Lower leg skin (tissue), 3 donors: ENCODE measurements around the gene ST3GAL6.

Source experiments
- POLR2A ChIP-seq, 2 donors: fragments of 450-650 bp; IDR thresholded peaks; one replicate each; pipeline ENCODE4 v1.6.1; 2016 to 2017; ENCODE audit warnings: antibody characterized with exemption in 2 of 2, mild to moderate bottlenecking in 1 of 2, moderate library complexity in 1 of 2
- TF ChIP-seq, protein P1 (sequence below), 3 donors: fragments of 450-650 bp; IDR thresholded peaks; one replicate each; pipeline ENCODE4 v1.5.1; 2016; ENCODE audit warnings: antibody characterized with exemption in 3 of 3, mild to moderate bottlenecking in 3 of 3, moderate library complexity in 2 of 3

DNA sequence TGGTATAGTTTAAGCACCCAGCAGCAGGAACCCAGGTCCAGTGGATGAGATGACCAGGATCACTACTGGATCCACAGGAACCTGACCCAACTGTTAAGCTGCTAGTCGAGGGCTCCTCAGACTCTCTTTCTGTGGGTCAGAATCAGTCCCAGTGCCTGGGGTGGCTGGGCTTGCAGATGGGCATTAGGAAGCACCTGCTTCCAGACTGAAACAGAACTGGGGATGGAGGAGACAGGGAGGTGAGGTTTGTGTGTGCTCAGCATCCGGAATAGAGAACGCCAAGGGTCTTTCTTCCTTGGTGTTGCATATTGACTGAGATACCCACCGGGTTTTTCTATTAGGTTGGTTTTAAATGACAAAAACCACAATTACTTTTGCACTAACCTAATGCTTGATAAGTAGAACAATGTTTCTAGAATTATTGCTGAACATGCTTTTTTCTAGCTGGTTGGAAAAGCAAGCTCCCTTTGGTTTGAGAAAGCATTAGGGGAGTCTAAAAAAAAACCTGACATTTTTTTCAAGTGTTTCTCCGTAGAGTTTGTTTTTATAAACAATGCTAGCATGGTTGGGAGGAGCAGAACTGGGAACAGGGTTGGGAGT, 779 bp downstream of the ST3GAL6 start:
- TF ChIP-seq, protein P1, sequence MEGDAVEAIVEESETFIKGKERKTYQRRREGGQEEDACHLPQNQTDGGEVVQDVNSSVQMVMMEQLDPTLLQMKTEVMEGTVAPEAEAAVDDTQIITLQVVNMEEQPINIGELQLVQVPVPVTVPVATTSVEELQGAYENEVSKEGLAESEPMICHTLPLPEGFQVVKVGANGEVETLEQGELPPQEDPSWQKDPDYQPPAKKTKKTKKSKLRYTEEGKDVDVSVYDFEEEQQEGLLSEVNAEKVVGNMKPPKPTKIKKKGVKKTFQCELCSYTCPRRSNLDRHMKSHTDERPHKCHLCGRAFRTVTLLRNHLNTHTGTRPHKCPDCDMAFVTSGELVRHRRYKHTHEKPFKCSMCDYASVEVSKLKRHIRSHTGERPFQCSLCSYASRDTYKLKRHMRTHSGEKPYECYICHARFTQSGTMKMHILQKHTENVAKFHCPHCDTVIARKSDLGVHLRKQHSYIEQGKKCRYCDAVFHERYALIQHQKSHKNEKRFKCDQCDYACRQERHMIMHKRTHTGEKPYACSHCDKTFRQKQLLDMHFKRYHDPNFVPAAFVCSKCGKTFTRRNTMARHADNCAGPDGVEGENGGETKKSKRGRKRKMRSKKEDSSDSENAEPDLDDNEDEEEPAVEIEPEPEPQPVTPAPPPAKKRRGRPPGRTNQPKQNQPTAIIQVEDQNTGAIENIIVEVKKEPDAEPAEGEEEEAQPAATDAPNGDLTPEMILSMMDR (IDR thresholded peaks at IDR 0.05): no peak
- no peak for TF ChIP-seq POLR2A (IDR thresholded peaks at IDR 0.05)
